ENCODE data around the gene CD177.
"Not testable (repeated sequence)": the region's sequence is repeated elsewhere in the genome, so short reads cannot be mapped to it uniquely, and the experiment has no call there.

GRCh38 chr19:43349813-43350212, 3.7 kb upstream of the CD177 start:
- TF ChIP-seq CTCF (IDR thresholded peaks at IDR 0.05; ENCODE audit: extremely low read depth in 1 of 2, insufficient read depth in 1 of 2, low read depth in 1 of 2, low read length in 2 of 2); EZH2 (IDR thresholded peaks at IDR 0.05; ENCODE audit: borderline replicate concordance, low read depth, low read length, severe bottlenecking); POLR2A (IDR thresholded peaks at IDR 0.05; ENCODE audit: low read depth, low read length); POLR2AphosphoS5 (IDR thresholded peaks at IDR 0.05; ENCODE audit: insufficient read depth, low read depth, low read length): not testable (repeated sequence)
